GM12875 (cell line): Measurements from ENCODE around the gene KATNBL1.

ENCODE experiments used
- H3K4me3 ChIP-seq: one replicate; pipeline ENCODE4 v1.5.1; 2011; ENCODE audit warnings: low read depth, low read length, control low read depth
- TF ChIP-seq, protein P1 (sequence below): IDR thresholded peaks from 2 replicates; pipeline ENCODE4 v1.5.1; 2011; ENCODE audit warnings: low read depth, mild to moderate bottlenecking, control low read depth, inconsistent platforms, low read length, moderate library complexity, borderline replicate concordance; ENCODE audit not compliant: insufficient read depth

The KATNBL1 gene

GRCh38 chr15:34102175-34102925 lies 107.5 kb downstream of the KATNBL1 start:
- TF ChIP-seq, protein P1, sequence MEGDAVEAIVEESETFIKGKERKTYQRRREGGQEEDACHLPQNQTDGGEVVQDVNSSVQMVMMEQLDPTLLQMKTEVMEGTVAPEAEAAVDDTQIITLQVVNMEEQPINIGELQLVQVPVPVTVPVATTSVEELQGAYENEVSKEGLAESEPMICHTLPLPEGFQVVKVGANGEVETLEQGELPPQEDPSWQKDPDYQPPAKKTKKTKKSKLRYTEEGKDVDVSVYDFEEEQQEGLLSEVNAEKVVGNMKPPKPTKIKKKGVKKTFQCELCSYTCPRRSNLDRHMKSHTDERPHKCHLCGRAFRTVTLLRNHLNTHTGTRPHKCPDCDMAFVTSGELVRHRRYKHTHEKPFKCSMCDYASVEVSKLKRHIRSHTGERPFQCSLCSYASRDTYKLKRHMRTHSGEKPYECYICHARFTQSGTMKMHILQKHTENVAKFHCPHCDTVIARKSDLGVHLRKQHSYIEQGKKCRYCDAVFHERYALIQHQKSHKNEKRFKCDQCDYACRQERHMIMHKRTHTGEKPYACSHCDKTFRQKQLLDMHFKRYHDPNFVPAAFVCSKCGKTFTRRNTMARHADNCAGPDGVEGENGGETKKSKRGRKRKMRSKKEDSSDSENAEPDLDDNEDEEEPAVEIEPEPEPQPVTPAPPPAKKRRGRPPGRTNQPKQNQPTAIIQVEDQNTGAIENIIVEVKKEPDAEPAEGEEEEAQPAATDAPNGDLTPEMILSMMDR, result no peak
- H3K4me3 ChIP-seq, result peak overlapping the region; percentile 84

DNA sequence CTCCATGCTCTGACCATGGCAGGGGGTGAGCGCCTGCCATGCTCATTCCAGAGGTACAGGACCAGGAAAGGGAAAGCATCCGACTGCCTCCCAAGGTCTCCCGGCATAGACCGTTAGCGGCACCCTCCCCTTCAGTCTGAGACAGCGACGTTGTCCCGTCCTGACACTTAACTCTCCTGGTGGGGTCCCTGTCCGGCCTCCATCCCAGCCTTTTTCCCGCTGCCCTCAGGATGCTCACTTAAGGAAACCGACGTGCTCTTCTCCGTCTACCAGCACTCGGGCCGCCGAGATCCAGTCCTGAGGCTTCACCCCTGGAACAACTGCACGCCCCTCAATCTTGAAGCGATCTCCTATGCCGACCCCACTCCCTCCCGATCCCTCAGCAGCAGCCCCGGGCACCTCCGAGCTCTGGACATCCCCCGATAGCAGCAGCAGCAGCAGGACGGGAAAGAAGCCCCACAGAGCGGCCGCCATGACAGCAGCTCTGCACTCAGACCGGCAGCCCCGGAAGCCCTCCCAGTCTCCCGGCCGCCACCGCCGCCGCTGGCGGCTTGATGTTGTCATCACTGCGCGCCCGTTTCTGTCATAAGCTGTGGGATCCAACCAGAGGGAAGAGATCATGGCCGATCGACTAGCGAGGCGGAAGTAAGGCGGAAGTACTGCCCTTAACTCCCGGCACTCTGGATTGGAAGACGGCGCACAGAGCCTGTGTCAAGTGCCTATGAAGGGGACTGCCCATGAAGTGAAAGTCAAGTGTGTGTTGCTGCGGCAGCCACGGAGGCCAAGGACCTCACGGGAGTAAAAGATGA lies 108.3 kb downstream of the KATNBL1 start, which contains the start of the genes EMC7 and PGBD4:
Gene EMC7, minus strand, starts transcription at position 497 of the 809 bp plus-strand sequence. Its CDS starts 23 bp downstream, at position 474.
Gene PGBD4, plus strand, starts transcription at position 718 of the 809 bp plus-strand sequence. CDS start 449 bp downstream, outside the sequence.
- TF ChIP-seq, protein P1, result no peak
- H3K4me3 ChIP-seq, result peak within 1 kb of the TSS; percentile 84

DNA sequence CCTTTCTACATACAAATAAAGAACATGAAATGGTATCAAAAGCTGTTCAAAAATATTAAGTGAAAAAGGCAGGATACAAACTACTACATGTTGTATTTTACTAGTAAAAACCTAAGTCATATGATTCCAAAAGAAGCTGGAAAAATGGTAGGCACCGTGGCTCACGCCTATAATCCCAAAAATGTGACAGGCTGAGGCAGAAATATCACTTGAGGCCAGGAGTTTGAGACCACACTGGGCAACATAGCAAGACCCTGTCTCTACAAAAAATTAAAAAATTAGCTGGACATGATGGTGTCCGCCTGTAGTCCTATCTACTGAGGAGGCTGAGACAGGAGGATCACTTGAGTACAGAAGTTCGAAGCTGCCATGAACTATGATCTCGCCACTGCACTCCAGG lies 110.0 kb downstream of the KATNBL1 start:
- H3K4me3 ChIP-seq, result no peak overlapping the region
- TF ChIP-seq, protein P1, result no peak
